Measurements from ENCODE around the gene NELL2.

DNA sequence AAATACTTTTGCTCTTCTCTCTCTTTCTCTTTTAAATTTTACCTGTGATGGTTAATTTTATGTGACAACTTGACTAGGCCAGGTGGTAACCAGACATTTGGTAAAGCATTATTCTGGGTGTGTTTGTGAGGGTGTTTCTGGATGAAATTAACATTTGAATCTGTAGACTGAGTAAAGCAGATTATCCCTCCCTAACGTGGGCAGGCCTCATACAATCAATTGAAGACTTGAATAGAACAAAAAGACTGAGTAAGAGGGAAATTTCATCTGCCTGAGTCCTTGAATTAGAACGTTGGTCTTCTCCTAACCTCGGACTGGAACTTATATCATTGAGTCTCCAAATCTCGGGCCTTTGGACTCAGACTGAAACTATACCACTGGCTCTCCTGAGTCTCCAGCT lies 182.1 kb downstream of the NELL2 start:
- TF ChIP-seq POLR2AphosphoS5 (IDR thresholded peaks at IDR 0.05; ENCODE audit: low read depth, low read length) (no peak), SIN3A (IDR thresholded peaks at IDR 0.05; ENCODE audit: borderline replicate concordance, insufficient read depth, low read length) (no peak), TAF1 (IDR thresholded peaks at IDR 0.05; ENCODE audit: borderline replicate concordance, insufficient read depth, low read length) (no peak)
- TF ChIP-seq, protein P1, sequence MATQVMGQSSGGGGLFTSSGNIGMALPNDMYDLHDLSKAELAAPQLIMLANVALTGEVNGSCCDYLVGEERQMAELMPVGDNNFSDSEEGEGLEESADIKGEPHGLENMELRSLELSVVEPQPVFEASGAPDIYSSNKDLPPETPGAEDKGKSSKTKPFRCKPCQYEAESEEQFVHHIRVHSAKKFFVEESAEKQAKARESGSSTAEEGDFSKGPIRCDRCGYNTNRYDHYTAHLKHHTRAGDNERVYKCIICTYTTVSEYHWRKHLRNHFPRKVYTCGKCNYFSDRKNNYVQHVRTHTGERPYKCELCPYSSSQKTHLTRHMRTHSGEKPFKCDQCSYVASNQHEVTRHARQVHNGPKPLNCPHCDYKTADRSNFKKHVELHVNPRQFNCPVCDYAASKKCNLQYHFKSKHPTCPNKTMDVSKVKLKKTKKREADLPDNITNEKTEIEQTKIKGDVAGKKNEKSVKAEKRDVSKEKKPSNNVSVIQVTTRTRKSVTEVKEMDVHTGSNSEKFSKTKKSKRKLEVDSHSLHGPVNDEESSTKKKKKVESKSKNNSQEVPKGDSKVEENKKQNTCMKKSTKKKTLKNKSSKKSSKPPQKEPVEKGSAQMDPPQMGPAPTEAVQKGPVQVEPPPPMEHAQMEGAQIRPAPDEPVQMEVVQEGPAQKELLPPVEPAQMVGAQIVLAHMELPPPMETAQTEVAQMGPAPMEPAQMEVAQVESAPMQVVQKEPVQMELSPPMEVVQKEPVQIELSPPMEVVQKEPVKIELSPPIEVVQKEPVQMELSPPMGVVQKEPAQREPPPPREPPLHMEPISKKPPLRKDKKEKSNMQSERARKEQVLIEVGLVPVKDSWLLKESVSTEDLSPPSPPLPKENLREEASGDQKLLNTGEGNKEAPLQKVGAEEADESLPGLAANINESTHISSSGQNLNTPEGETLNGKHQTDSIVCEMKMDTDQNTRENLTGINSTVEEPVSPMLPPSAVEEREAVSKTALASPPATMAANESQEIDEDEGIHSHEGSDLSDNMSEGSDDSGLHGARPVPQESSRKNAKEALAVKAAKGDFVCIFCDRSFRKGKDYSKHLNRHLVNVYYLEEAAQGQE (IDR thresholded peaks at IDR 0.05; ENCODE audit: insufficient read depth in 1 of 2, low read depth in 2 of 2, low read length in 2 of 2) = no peak

All from PFSK-1 (cell line).